Activated T-helper 1 cell treated with anti-CD3 and anti-CD28 coated beads, Interleukin-12 subunit alpha, Interleukin-12 subunit beta, Interleukin-2, Interleukin-4 antibody, amounts not matched to agents 30 ng/mL and 10 ng/mL and 1 ng/mL, durations not matched to agents 14 hours and 24 hours and 36 hours (primary cell): ENCODE data around the gene SNRPD2. TPM values are rescaled to one million over a fixed set of nuclear protein-coding genes. Genes with fewer than 3 reads are reported as not detected.

Experiments used
- DNase-seq: peaks from one replicate; pipeline ENCODE4 v3.0.0; 2021; ENCODE audit warnings: low spot score
- H3K27ac Mint-ChIP-seq: one replicate; pipeline ENCODE4 v1.8.0; 2021; ENCODE audit warnings: mild to moderate bottlenecking, mixed read lengths
- H3K27me3 Mint-ChIP-seq: one replicate; pipeline ENCODE4 v1.8.0; 2022; ENCODE audit warnings: mild to moderate bottlenecking, moderate library complexity, mixed read lengths; ENCODE audit not compliant: insufficient read depth
- H3K36me3 Mint-ChIP-seq: one replicate; pipeline ENCODE4 v1.8.0; 2021; ENCODE audit warnings: low read depth, mixed read lengths
- H3K4me1 Mint-ChIP-seq: one replicate; pipeline ENCODE4 v1.8.0; 2021; ENCODE audit warnings: low read depth, mixed read lengths
- H3K4me3 Mint-ChIP-seq: one replicate; pipeline ENCODE4 v1.8.0; 2021; ENCODE audit warnings: mild to moderate bottlenecking, moderate library complexity, mixed read lengths
- H3K9me3 Mint-ChIP-seq: one replicate; pipeline ENCODE4 v1.8.0; 2021; ENCODE audit warnings: mixed read lengths
- intact Hi-C: fragments of 100-400 bp; cut with micrococcal nuclease; formaldehyde crosslinking; loops from one replicate; pipeline ENCODE4 v1.15.1; 2024
- total RNA-seq: library from RNA; stranded (reverse); gene quantifications from 2 replicates; pipeline ENCODE4 v1.2.3, GENCODE V29; 2022

The SNRPD2 gene
- total RNA-seq, 1 donor from 2014 or later = 760 TPM

- no peak overlapping the region for H3K4me3 Mint-ChIP-seq
- peaks cover 10% of the 10 kb centered on the region for H3K27me3 Mint-ChIP-seq
- DNase-seq = no peak
Measured at GRCh38 chr19:45663800-45664199, 28.0 kb downstream of the SNRPD2 start.

GRCh38 chr19:45660636-45661035 is 31.1 kb downstream of the SNRPD2 start:
- intact Hi-C loops = no loop called here
- H3K9me3 Mint-ChIP-seq = no peaks in the 10 kb centered on the region
- H3K36me3 Mint-ChIP-seq = no peaks in the 10 kb centered on the region
- peaks cover 13% of the 10 kb centered on the region for H3K27me3 Mint-ChIP-seq
- no peaks in the 10 kb centered on the region for H3K4me1 Mint-ChIP-seq
- no peak for DNase-seq
- no peak overlapping the region for H3K4me3 Mint-ChIP-seq
- no peak overlapping the region for H3K27ac Mint-ChIP-seq

More at GRCh38 chr19:45663800-45664199, 28.0 kb downstream of the SNRPD2 start:
- intact Hi-C loops = no loop called here
- Mint-ChIP-seq H3K9me3 (no peaks in the 10 kb centered on the region), H3K4me1 (peaks cover 16% of the 10 kb centered on the region), H3K27ac (no peak overlapping the region), H3K36me3 (no peaks in the 10 kb centered on the region)

GRCh38 chr19:45659096-45659729 is 32.5 kb downstream of the SNRPD2 start:
- Mint-ChIP-seq H3K27me3 (peaks cover 13% of the 10 kb centered on the region), H3K36me3 (no peaks in the 10 kb centered on the region), H3K4me3 (no peak overlapping the region), H3K9me3 (no peaks in the 10 kb centered on the region), H3K27ac (no peak overlapping the region), H3K4me1 (no peaks in the 10 kb centered on the region)
- intact Hi-C loops = no loop called here
- DNase-seq = no peak

GRCh38 chr19:45657520-45658167 is 34.1 kb downstream of the SNRPD2 start:
- no peaks in the 10 kb centered on the region for H3K36me3 Mint-ChIP-seq
- H3K9me3 Mint-ChIP-seq = no peaks in the 10 kb centered on the region
- no peaks in the 10 kb centered on the region for H3K4me1 Mint-ChIP-seq
- no peak overlapping the region for H3K27ac Mint-ChIP-seq
- H3K4me3 Mint-ChIP-seq = no peak overlapping the region
- intact Hi-C loops = no loop called here
- no peak for DNase-seq
- H3K27me3 Mint-ChIP-seq = peaks cover 13% of the 10 kb centered on the region

GRCh38 chr19:45655073-45655472 is 36.7 kb downstream of the SNRPD2 start:
- Mint-ChIP-seq H3K27me3 (peaks cover 12% of the 10 kb centered on the region), H3K36me3 (no peaks in the 10 kb centered on the region), H3K4me1 (no peaks in the 10 kb centered on the region), H3K9me3 (no peaks in the 10 kb centered on the region), H3K4me3 (no peak overlapping the region), H3K27ac (no peak overlapping the region)
- no peak for DNase-seq
- intact Hi-C loops = no loop called here

GRCh38 chr19:45653634-45654033 is 38.1 kb downstream of the SNRPD2 start:
- H3K9me3 Mint-ChIP-seq = no peaks in the 10 kb centered on the region
- no peak overlapping the region for H3K4me3 Mint-ChIP-seq

GRCh38 chr19:45650722-45651121 is 41.0 kb downstream of the SNRPD2 start:
- no peak overlapping the region for H3K4me3 Mint-ChIP-seq
- intact Hi-C loops = no loop called here

More at GRCh38 chr19:45653634-45654033, 38.1 kb downstream of the SNRPD2 start:
- Mint-ChIP-seq H3K4me1 (no peaks in the 10 kb centered on the region), H3K27ac (no peak overlapping the region), H3K27me3 (peaks cover 3% of the 10 kb centered on the region), H3K36me3 (no peaks in the 10 kb centered on the region)
- DNase-seq = no peak
- intact Hi-C loops = no loop called here

GRCh38 chr19:45646345-45646698 is 45.4 kb downstream of the SNRPD2 start:
- no peak for DNase-seq
- no peaks in the 10 kb centered on the region for H3K27me3 Mint-ChIP-seq
- no peaks in the 10 kb centered on the region for H3K9me3 Mint-ChIP-seq
- peaks cover 19% of the 10 kb centered on the region for H3K4me1 Mint-ChIP-seq
- intact Hi-C loops = loop anchor here (1.0 kb wide), 2 partner anchors 31 to 35 kb away; no protein-coding TSS in a partner anchor
- H3K4me3 Mint-ChIP-seq = peak overlapping the region; percentile 88
- peak overlapping the region; percentile 65 for H3K27ac Mint-ChIP-seq
- peaks cover 2% of the 10 kb centered on the region for H3K36me3 Mint-ChIP-seq

More at GRCh38 chr19:45650722-45651121, 41.0 kb downstream of the SNRPD2 start:
- no peak for DNase-seq
- H3K9me3 Mint-ChIP-seq = no peaks in the 10 kb centered on the region
- H3K36me3 Mint-ChIP-seq = no peaks in the 10 kb centered on the region
- H3K27ac Mint-ChIP-seq = no peak overlapping the region
- peaks cover 8% of the 10 kb centered on the region for H3K4me1 Mint-ChIP-seq
- H3K27me3 Mint-ChIP-seq = peaks cover 2% of the 10 kb centered on the region

GRCh38 chr19:45645631-45646344 is 46.0 kb downstream of the SNRPD2 start:
- no peaks in the 10 kb centered on the region for H3K9me3 Mint-ChIP-seq
- H3K4me1 Mint-ChIP-seq = peaks cover 25% of the 10 kb centered on the region
- peak overlapping the region; percentile 81 for H3K27ac Mint-ChIP-seq
- intact Hi-C loops = loop anchor here (1.0 kb wide), 3 partner anchors 32 to 47 kb away; partner anchors contain the start of gene QPCTL
- DNase-seq = peak; percentile 81
- H3K27me3 Mint-ChIP-seq = no peaks in the 10 kb centered on the region
- peak overlapping the region; percentile 88 for H3K4me3 Mint-ChIP-seq
- peaks cover 7% of the 10 kb centered on the region for H3K36me3 Mint-ChIP-seq

- intact Hi-C loops = loop anchor here (1.0 kb wide), 1 partner anchor 47 kb away; the partner anchor contains the start of gene QPCTL
- Mint-ChIP-seq H3K27me3 (no peaks in the 10 kb centered on the region), H3K27ac (peak overlapping the region; percentile 81), H3K9me3 (no peaks in the 10 kb centered on the region), H3K4me3 (peak overlapping the region; percentile 88), H3K4me1 (peaks cover 27% of the 10 kb centered on the region), H3K36me3 (peaks cover 8% of the 10 kb centered on the region)
- no peak for DNase-seq
Measured at GRCh38 chr19:45645068-45645630, 46.6 kb downstream of the SNRPD2 start.

- DNase-seq = no peak
- no peaks in the 10 kb centered on the region for H3K27me3 Mint-ChIP-seq
- H3K4me3 Mint-ChIP-seq = peak overlapping the region; percentile 78
- intact Hi-C loops = loop anchor here (1.0 to 2.0 kb wide), 9 partner anchors 23 to 219 kb away; partner anchors contain the start of genes OPA3, RTN2, SYMPK and VASP
- H3K27ac Mint-ChIP-seq = no peak overlapping the region
- peaks cover 29% of the 10 kb centered on the region for H3K4me1 Mint-ChIP-seq
- H3K36me3 Mint-ChIP-seq = peaks cover 8% of the 10 kb centered on the region
- H3K9me3 Mint-ChIP-seq = no peaks in the 10 kb centered on the region
Measured at GRCh38 chr19:45643927-45644771, 47.6 kb downstream of the SNRPD2 start.
